WTC11 (cell line): ENCODE measurements around the gene CPSF4. TPM values are rescaled to one million over a fixed set of nuclear protein-coding genes. Genes with fewer than 3 reads are reported as not detected.

ENCODE experiments used
- ATAC-seq: fragments of 200-7000 bp; cut with Tn5 transposase; 2 replicates; pipeline ENCODE4 v1.10.0; 2021; ENCODE audit warnings: mild to moderate bottlenecking, moderate library complexity
- CTCF ChIA-PET: fragments of 300-600 bp; sonication (Branson Sonifier 250); formaldehyde crosslinking; loops from one replicate; lab custom pipeline; 2021; ENCODE audit warnings: antibody characterized with exemption; lab: Charles Lee
- POLR2A ChIA-PET: fragments of 350-600 bp; sonication (Branson Sonifier 250); formaldehyde crosslinking; loops from one replicate; lab custom pipeline; 2021; ENCODE audit warnings: antibody characterized with exemption; lab: Charles Lee
- DNase-seq: peaks from one replicate; pipeline ENCODE4 v3.0.0; 2021; ENCODE audit warnings: low spot score
- H3K27ac Mint-ChIP-seq: 2 replicates; pipeline ENCODE4 v1.8.0; 2021; ENCODE audit warnings: mixed read lengths
- H3K27me3 Mint-ChIP-seq: 2 replicates; pipeline ENCODE4 v1.8.0; 2021; ENCODE audit warnings: low read depth, mild to moderate bottlenecking, moderate library complexity, mixed read lengths
- H3K36me3 Mint-ChIP-seq: 2 replicates; pipeline ENCODE4 v1.8.0; 2021; ENCODE audit warnings: mixed read lengths
- H3K4me1 Mint-ChIP-seq: 2 replicates; pipeline ENCODE4 v1.8.0; 2022; ENCODE audit warnings: mixed read lengths
- H3K4me3 Mint-ChIP-seq: 2 replicates; pipeline ENCODE4 v1.8.0; 2021; ENCODE audit warnings: mild to moderate bottlenecking, moderate library complexity, mixed read lengths
- H3K9me3 Mint-ChIP-seq: 2 replicates; pipeline ENCODE4 v1.8.0; 2021; ENCODE audit warnings: mixed read lengths
- GTF2I ChIP-seq: fragments of 250-450 bp; sonication (Bioruptor Pico); conservative IDR thresholded peaks from 2 replicates; pipeline ENCODE4 v1.4.0; 2021; ENCODE audit warnings: mild to moderate bottlenecking
- NFATC4 ChIP-seq: fragments of 250-450 bp; sonication (Bioruptor Pico); IDR thresholded peaks from 2 replicates; pipeline ENCODE4 v1.9.0; 2021; ENCODE audit warnings: mild to moderate bottlenecking
- NFE2L1 ChIP-seq: sonication (generic); formaldehyde crosslinking; IDR thresholded peaks from 2 replicates; pipeline ENCODE4 v1.8.1; 2023; ENCODE audit warnings: missing genetic modification reagents
- SP1 ChIP-seq: sonication (generic); formaldehyde crosslinking; conservative IDR thresholded peaks from 2 replicates; pipeline ENCODE4 v1.8.1; 2022; ENCODE audit warnings: missing genetic modification reagents
- TCF7 ChIP-seq: sonication (generic); formaldehyde crosslinking; IDR thresholded peaks from 2 replicates; pipeline ENCODE4 v1.8.0; 2022; ENCODE audit warnings: mild to moderate bottlenecking, low read depth, missing genetic modification reagents, moderate library complexity
- TEAD1 ChIP-seq: sonication (generic); formaldehyde crosslinking; IDR thresholded peaks from 2 replicates; pipeline ENCODE4 v1.8.0; 2022; ENCODE audit warnings: mild to moderate bottlenecking, missing genetic modification reagents
- TEAD4 ChIP-seq: sonication (generic); formaldehyde crosslinking; IDR thresholded peaks from 2 replicates; pipeline ENCODE4 v1.8.0; 2022; ENCODE audit warnings: mild to moderate bottlenecking, missing genetic modification reagents
- TP53 ChIP-seq: sonication (generic); formaldehyde crosslinking; IDR thresholded peaks from 2 replicates; pipeline ENCODE4 v1.8.1; 2023; ENCODE audit warnings: mild to moderate bottlenecking, missing genetic modification reagents
- ZNF396 ChIP-seq: fragments of 250-450 bp; sonication (Bioruptor Pico); IDR thresholded peaks from 2 replicates; pipeline ENCODE4 v1.8.0; 2021; ENCODE audit warnings: mild to moderate bottlenecking, moderate library complexity, borderline replicate concordance
- total RNA-seq: library from RNA; stranded (reverse); gene quantifications from 3 replicates; pipeline ENCODE4 v1.2.3, GENCODE V29; 2021
- TF ChIP-seq, protein P1 (sequence below): fragments of 250-450 bp; sonication (Bioruptor Pico); IDR thresholded peaks from 2 replicates; pipeline ENCODE4 v1.9.0; 2021; ENCODE audit warnings: mild to moderate bottlenecking, borderline replicate concordance
- TF ChIP-seq, protein P2 (sequence below): sonication (generic); formaldehyde crosslinking; IDR thresholded peaks from 2 replicates; pipeline ENCODE4 v1.8.0; 2022; ENCODE audit warnings: mild to moderate bottlenecking, missing genetic modification reagents
- TF ChIP-seq, protein P3 (sequence below): sonication (generic); formaldehyde crosslinking; IDR thresholded peaks from 2 replicates; pipeline ENCODE4 v1.8.0; 2022; ENCODE audit warnings: missing genetic modification reagents
- TF ChIP-seq, protein P4 (sequence below): sonication (generic); formaldehyde crosslinking; IDR thresholded peaks from 2 replicates; pipeline ENCODE4 v1.8.1; 2023; ENCODE audit warnings: mild to moderate bottlenecking, missing genetic modification reagents, borderline replicate concordance
- TF ChIP-seq, protein P5 (sequence below): sonication (generic); formaldehyde crosslinking; conservative IDR thresholded peaks from 2 replicates; pipeline ENCODE4 v1.8.1; 2022; ENCODE audit warnings: mild to moderate bottlenecking, missing genetic modification reagents
- TF ChIP-seq, protein P6 (sequence below): sonication (generic); formaldehyde crosslinking; IDR thresholded peaks from 2 replicates; pipeline ENCODE4 v1.8.1; 2023; ENCODE audit warnings: mild to moderate bottlenecking, missing genetic modification reagents

CPSF4 gene
- total RNA-seq, 1 experiment from 2014 or later: 109 TPM

DNA sequence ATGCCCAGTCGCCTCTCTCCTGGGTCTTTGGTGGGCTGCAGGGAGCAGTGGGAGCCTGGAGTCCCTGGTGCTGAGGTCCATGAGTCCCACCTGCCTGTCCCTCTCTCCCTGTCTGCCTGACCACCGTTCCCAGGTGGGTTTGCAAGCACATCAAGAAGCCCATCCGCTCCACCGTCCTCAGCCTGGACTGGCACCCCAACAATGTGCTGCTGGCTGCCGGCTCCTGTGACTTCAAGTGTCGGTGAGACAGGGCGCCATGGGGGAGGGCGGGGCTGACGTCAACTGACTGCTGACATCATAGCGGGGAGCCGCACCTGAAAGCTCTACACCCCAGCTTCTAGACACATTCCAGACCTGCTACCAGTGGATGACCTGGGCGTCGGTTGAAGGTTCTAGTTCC is 49.0 kb upstream of the CPSF4 start (continued):
- TF ChIP-seq, protein P1, sequence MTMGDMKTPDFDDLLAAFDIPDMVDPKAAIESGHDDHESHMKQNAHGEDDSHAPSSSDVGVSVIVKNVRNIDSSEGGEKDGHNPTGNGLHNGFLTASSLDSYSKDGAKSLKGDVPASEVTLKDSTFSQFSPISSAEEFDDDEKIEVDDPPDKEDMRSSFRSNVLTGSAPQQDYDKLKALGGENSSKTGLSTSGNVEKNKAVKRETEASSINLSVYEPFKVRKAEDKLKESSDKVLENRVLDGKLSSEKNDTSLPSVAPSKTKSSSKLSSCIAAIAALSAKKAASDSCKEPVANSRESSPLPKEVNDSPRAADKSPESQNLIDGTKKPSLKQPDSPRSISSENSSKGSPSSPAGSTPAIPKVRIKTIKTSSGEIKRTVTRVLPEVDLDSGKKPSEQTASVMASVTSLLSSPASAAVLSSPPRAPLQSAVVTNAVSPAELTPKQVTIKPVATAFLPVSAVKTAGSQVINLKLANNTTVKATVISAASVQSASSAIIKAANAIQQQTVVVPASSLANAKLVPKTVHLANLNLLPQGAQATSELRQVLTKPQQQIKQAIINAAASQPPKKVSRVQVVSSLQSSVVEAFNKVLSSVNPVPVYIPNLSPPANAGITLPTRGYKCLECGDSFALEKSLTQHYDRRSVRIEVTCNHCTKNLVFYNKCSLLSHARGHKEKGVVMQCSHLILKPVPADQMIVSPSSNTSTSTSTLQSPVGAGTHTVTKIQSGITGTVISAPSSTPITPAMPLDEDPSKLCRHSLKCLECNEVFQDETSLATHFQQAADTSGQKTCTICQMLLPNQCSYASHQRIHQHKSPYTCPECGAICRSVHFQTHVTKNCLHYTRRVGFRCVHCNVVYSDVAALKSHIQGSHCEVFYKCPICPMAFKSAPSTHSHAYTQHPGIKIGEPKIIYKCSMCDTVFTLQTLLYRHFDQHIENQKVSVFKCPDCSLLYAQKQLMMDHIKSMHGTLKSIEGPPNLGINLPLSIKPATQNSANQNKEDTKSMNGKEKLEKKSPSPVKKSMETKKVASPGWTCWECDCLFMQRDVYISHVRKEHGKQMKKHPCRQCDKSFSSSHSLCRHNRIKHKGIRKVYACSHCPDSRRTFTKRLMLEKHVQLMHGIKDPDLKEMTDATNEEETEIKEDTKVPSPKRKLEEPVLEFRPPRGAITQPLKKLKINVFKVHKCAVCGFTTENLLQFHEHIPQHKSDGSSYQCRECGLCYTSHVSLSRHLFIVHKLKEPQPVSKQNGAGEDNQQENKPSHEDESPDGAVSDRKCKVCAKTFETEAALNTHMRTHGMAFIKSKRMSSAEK (CRISPR knock-in tag): no peak

DNA sequence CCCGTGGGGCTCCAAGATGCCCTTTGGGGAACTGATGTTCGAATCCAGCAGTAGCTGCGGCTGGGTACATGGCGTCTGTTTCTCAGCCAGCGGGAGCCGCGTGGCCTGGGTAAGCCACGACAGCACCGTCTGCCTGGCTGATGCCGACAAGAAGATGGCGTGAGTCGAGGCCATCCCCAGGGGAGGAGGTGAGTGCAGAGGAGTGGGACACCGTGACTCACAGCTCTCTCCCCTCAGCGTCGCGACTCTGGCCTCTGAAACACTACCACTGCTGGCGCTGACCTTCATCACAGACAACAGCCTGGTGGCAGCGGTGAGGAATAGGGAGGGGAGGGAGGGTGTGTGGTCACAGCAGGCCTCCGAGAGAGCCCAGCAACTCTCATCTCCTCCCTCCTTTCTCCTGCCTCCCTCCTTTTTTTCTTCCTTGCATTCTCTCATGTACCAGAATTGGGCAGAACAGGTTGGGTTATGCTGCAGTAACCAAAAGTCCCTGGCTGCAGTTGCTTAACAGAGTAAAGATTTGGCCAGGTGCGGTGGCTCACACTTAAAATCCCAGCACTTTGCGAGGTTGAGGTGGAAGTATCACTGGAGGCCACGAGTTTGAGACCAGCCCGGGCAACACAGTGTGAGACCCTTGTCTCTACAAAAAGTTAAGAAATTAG is 47.7 kb upstream of the CPSF4 start:
- ChIA-PET POLR2A (no interaction called here), CTCF (interaction anchor here (1.1 kb wide), 1 partner anchor 22 kb away, joined by 3 read pairs; no protein-coding TSS in a partner anchor)
- Mint-ChIP-seq H3K4me1 (peaks cover 12% of the 10 kb centered on the region), H3K27me3 (no peaks in the 10 kb centered on the region), H3K36me3 (peaks cover 25% of the 10 kb centered on the region), H3K9me3 (no peaks in the 10 kb centered on the region), H3K27ac (no peak overlapping the region), H3K4me3 (peak overlapping the region; percentile 77; the same call in 1 of the 2 replicates)
- DNase-seq (no peak), ATAC-seq (no peak)
- TF ChIP-seq TEAD1 (CRISPR knock-in tag) (no peak), NFE2L1 (CRISPR knock-in tag) (no peak), TEAD4 (no peak), TCF7 (CRISPR knock-in tag) (no peak), NFATC4 (CRISPR knock-in tag) (no peak), SP1 (CRISPR knock-in tag) (no peak), TP53 (CRISPR knock-in tag) (no peak), GTF2I (no peak), ZNF396 (CRISPR knock-in tag) (no peak)
- TF ChIP-seq, protein P2, sequence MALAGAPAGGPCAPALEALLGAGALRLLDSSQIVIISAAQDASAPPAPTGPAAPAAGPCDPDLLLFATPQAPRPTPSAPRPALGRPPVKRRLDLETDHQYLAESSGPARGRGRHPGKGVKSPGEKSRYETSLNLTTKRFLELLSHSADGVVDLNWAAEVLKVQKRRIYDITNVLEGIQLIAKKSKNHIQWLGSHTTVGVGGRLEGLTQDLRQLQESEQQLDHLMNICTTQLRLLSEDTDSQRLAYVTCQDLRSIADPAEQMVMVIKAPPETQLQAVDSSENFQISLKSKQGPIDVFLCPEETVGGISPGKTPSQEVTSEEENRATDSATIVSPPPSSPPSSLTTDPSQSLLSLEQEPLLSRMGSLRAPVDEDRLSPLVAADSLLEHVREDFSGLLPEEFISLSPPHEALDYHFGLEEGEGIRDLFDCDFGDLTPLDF (CRISPR knock-in tag): no peak
- TF ChIP-seq, protein P3, sequence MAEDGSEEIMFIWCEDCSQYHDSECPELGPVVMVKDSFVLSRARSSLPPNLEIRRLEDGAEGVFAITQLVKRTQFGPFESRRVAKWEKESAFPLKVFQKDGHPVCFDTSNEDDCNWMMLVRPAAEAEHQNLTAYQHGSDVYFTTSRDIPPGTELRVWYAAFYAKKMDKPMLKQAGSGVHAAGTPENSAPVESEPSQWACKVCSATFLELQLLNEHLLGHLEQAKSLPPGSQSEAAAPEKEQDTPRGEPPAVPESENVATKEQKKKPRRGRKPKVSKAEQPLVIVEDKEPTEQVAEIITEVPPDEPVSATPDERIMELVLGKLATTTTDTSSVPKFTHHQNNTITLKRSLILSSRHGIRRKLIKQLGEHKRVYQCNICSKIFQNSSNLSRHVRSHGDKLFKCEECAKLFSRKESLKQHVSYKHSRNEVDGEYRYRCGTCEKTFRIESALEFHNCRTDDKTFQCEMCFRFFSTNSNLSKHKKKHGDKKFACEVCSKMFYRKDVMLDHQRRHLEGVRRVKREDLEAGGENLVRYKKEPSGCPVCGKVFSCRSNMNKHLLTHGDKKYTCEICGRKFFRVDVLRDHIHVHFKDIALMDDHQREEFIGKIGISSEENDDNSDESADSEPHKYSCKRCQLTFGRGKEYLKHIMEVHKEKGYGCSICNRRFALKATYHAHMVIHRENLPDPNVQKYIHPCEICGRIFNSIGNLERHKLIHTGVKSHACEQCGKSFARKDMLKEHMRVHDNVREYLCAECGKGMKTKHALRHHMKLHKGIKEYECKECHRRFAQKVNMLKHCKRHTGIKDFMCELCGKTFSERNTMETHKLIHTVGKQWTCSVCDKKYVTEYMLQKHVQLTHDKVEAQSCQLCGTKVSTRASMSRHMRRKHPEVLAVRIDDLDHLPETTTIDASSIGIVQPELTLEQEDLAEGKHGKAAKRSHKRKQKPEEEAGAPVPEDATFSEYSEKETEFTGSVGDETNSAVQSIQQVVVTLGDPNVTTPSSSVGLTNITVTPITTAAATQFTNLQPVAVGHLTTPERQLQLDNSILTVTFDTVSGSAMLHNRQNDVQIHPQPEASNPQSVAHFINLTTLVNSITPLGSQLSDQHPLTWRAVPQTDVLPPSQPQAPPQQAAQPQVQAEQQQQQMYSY (CRISPR knock-in tag): no peak
- TF ChIP-seq, protein P4, sequence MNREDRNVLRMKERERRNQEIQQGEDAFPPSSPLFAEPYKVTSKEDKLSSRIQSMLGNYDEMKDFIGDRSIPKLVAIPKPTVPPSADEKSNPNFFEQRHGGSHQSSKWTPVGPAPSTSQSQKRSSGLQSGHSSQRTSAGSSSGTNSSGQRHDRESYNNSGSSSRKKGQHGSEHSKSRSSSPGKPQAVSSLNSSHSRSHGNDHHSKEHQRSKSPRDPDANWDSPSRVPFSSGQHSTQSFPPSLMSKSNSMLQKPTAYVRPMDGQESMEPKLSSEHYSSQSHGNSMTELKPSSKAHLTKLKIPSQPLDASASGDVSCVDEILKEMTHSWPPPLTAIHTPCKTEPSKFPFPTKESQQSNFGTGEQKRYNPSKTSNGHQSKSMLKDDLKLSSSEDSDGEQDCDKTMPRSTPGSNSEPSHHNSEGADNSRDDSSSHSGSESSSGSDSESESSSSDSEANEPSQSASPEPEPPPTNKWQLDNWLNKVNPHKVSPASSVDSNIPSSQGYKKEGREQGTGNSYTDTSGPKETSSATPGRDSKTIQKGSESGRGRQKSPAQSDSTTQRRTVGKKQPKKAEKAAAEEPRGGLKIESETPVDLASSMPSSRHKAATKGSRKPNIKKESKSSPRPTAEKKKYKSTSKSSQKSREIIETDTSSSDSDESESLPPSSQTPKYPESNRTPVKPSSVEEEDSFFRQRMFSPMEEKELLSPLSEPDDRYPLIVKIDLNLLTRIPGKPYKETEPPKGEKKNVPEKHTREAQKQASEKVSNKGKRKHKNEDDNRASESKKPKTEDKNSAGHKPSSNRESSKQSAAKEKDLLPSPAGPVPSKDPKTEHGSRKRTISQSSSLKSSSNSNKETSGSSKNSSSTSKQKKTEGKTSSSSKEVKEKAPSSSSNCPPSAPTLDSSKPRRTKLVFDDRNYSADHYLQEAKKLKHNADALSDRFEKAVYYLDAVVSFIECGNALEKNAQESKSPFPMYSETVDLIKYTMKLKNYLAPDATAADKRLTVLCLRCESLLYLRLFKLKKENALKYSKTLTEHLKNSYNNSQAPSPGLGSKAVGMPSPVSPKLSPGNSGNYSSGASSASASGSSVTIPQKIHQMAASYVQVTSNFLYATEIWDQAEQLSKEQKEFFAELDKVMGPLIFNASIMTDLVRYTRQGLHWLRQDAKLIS: no peak
- TF ChIP-seq, protein P5, sequence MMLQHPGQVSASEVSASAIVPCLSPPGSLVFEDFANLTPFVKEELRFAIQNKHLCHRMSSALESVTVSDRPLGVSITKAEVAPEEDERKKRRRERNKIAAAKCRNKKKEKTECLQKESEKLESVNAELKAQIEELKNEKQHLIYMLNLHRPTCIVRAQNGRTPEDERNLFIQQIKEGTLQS: no peak
- TF ChIP-seq, protein P6, sequence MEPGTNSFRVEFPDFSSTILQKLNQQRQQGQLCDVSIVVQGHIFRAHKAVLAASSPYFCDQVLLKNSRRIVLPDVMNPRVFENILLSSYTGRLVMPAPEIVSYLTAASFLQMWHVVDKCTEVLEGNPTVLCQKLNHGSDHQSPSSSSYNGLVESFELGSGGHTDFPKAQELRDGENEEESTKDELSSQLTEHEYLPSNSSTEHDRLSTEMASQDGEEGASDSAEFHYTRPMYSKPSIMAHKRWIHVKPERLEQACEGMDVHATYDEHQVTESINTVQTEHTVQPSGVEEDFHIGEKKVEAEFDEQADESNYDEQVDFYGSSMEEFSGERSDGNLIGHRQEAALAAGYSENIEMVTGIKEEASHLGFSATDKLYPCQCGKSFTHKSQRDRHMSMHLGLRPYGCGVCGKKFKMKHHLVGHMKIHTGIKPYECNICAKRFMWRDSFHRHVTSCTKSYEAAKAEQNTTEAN (CRISPR knock-in tag): no peak
